NCI-H524 treated with DMSO at 0.1 percent for 48 hours (cell line): ENCODE measurements around the gene DHX16.

Experiments used
- DNase-seq: peaks from one replicate; lab custom pipeline; 2025; lab: John Stamatoyannopoulos, UW

Gene DHX16

GRCh38 chr6:30626484-30627366 is 46.1 kb downstream of the DHX16 start, which contains the start of gene ATAT1:
ATAT1 (plus strand) TSS chr6:30626874.
- peak; percentile 53 for DNase-seq

DNA sequence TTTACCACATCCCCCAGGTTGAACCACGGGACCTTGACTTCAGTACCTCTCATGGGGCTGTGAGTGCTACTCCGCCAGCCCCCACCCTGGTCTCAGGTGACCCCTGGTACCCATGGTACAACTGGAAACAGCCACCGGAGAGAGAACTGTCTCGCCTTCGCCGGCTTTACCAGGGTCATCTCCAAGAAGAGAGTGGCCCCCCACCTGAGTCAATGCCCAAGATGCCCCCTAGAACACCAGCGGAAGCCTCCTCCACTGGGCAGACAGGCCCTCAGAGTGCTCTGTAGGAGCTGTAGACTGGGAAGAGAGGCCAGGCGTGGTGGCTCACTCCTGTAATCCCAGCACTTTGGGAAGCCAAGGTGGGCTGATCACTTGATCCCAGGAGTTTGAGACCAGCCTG is 47.3 kb downstream of the DHX16 start:
- DNase-seq, result no peak

DNA sequence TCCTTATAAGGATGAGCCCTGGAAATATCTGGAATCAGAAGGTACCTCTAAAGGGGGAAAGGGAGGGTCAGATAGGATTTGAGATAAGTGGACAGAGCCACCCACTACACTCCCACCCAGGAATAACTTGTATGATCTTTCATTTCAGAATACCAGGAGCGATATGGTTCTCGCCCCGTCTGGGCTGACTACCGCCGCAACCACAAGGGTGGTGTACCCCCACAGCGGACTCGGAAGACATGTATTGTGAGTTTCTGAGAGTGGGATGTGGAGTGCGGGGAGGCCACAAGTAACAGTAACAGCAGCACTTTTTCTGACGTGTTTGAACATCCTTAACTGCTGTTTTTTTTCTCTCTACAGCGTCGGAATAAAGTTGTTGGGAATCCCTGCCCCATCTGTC is 53.2 kb downstream of the DHX16 start:
- no peak for DNase-seq

GRCh38 chr6:30618270-30618797 is 54.5 kb downstream of the DHX16 start:
- DNase-seq, result no peak

- DNase-seq, result peak; percentile 75
These were observed 55.1 kb downstream of the DHX16 start, which contains the start of gene MRPS18B for GRCh38 chr6:30617565-30618269. MRPS18B (plus strand) TSS chr6:30617840; CDS start chr6:30617866, 26 bp downstream.

GRCh38 chr6:30616811-30617564 is 55.8 kb downstream of the DHX16 start, which contains the start of gene PPP1R10:
PPP1R10 (minus strand) TSS chr6:30617243; CDS start chr6:30609944, 7,299 bp downstream.
- peak; percentile 98 for DNase-seq

GRCh38 chr6:30615958-30616810 is 56.6 kb downstream of the DHX16 start:
- peak; percentile 16 for DNase-seq

- peak; percentile 24 for DNase-seq
These were observed 57.4 kb downstream of the DHX16 start for GRCh38 chr6:30615219-30615957.

- peak; percentile 90 for DNase-seq
These were observed 58.0 kb downstream of the DHX16 start for GRCh38 chr6:30614843-30615218.

GRCh38 chr6:30614044-30614842 is 58.6 kb downstream of the DHX16 start:
- DNase-seq, result no peak

DNA sequence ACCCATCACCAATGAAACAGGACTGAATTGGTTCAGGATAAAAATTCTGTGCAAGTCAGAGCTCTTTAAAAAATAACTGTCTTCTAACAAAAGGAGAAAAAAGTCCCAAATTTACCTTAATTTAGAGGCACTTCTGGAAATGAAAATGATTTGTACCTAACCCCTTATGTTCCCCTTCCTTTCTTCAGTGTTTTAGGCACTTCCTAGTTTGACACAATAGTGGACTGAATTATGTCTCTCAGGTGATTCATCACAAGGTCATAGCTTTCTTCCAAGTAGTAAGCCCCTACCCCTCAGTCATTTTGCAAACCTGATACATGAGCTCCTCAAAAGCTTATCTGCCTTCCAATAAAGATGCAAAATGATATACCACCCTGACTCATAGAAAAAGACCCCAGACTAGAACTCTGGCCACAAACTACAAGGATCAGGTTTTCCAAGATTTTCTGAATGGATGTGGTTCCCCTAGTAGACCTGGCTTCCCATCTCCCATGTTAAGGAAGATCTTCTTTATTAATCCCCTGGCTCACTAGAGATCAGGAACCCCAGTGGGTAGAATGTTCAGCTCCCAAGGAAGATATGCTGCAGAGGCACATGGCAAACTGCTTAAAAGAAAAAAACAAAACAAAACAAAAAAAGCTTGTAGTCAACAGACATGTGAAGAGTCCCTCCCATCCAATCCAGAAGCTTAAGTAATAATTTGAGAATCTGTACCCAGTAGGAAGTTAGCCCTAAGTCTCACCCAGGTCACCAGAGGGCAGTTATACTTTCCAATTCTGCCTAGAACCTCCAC is 59.4 kb downstream of the DHX16 start:
- no peak for DNase-seq

DNA sequence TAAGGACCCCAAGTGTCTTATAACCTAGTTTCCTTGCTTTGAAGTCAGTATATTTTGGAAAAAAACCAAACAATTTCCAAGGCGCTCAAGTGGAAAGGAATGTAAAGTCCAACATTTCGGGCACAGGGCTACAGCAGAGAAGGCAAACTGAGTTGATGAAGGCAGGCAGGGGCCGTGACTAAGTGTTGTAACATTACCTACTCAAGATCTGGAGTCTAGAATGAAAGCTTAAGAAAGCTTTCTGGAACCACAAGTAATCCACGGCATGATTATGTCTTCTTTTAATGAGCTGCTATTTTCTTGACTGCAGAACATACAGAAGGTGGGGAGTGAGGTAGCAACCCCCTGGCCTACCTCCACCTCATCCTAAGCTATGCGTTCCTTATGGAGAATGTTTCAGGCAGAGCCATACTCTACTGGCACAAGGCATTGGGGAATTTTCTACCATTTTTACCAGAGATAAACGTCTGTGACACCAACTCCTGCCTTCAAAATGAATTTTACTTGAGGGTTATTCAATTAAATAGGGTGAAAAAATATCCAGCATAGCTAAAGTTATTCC is 60.0 kb downstream of the DHX16 start:
- DNase-seq, result no peak

GRCh38 chr6:30612213-30612612 is 60.6 kb downstream of the DHX16 start:
- DNase-seq, result no peak

- no peak for DNase-seq
These were observed 61.0 kb downstream of the DHX16 start for GRCh38 chr6:30611856-30612194.

DNA sequence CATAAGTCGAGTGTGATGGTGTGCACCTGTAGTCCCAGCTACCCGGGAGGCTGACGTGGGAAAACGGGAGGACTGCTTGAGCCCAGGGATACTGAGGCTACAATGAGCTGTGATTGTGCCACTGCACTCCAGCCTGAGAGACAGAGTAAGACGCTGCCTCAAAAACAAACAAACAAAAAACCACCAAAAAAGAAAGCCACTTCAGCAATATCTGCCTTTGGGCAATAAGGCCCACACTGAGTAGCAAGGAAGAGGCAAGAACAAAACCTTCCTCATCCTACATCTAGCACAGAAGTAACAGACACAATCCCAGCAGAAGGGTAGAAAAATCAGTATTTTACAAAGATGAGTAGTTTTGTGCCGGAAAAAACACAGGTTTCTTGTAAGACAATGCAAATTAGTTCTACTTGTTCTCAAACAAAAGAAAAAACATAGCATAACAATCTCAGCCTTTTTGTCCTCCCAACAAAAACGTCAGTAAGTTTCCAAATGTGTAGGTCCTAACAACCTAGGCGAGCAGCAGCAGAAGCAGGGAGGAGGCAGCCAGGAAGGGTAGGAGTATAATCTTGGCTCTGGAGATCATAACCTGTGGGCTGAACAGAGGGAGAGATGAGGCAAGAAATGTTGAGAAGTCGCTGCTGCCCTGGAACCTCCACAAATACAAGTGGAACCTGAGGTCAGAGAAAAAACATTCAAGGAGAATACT is 61.5 kb downstream of the DHX16 start:
- no peak for DNase-seq

DNA sequence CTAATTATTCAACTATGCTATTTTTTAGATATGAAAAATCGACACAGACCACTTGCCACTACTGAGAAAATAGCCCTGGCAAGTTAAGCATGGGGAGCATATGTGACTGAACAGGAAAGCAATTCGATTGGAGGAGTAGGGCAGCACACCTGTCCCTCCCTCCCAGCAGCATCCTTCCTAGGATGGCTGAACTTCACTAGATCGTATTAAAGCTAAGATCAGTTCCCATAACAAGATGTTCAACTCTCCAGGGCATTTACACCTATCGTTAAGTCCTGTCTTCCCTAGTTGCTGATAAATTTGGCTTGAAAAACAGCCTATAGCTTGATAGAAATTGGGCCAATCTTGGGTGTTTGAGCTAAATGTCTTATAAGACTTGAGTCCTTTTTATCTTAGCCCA is 62.7 kb downstream of the DHX16 start:
- no peak for DNase-seq

DNA sequence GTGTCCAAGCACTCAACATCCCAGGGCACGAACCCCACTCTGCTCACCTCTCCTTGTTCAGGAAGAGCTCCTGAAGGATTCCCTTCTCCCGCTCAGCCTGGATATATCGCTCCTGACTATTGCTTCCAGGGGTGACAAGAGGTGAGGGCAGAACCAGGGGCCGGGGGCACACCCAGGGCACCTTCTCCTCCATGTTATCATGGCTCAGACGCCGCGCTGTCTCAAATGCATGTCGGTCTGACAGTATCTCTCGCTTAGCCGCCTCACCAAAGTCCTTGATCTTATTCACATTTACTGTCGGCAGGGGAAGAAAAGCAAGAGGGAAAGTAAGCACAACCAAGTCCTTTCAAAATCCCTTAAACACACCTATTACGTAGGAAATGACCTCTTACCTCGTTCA is 68.8 kb downstream of the DHX16 start:
- no peak for DNase-seq
